GM06990 (cell line): ENCODE results near the gene KCNT1.

Experiments
- DNase-seq: peaks from one replicate; pipeline ENCODE4 v3.0.0-alpha.2; 2011; ENCODE audit not compliant: insufficient read length; ENCODE audit errors: extremely low read depth
- H3K27me3 ChIP-seq: replicated peaks from 2 replicates; pipeline ENCODE4 v1.6.0; 2011; ENCODE audit warnings: low read length; ENCODE audit not compliant: control insufficient read depth, insufficient read depth
- H3K36me3 ChIP-seq: 2 replicates; pipeline ENCODE4 v1.5.1; 2011; ENCODE audit warnings: low read length; ENCODE audit not compliant: control insufficient read depth, insufficient read depth
- H3K4me3 ChIP-seq: replicated peaks from 2 replicates; pipeline ENCODE4 v1.5.1; 2011; ENCODE audit warnings: low read depth, mild to moderate bottlenecking, control low read depth, low read length
- TF ChIP-seq, protein P1 (sequence below): IDR thresholded peaks from 2 replicates; pipeline ENCODE4 v1.5.1; 2011; ENCODE audit warnings: low read length, control low read depth, mild to moderate bottlenecking, inconsistent platforms; ENCODE audit not compliant: insufficient read depth, poor library complexity, severe bottlenecking

Gene KCNT1

DNA sequence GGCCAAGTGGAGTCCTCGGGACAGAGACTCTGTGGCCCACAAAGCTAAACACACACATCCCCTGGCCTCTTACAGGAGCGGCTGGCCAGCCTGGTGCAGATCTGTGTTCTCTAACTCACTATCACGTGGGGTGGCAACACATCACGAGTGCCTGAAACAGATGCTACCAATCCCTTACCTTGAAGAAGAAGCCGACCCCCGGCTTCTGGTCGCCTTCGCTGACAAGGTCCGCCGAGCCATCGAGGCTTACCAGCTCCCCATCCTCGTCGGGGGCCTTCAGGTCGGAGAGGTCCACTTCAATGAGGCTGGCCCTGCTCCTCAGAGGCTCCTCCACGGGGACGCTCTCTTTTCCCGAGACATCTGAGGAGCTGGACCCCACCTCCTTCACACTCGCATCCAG lies 118.7 kb downstream of the KCNT1 start:
- Histone ChIP-seq H3K36me3 (peaks cover 20% of the 10 kb centered on the region), H3K4me3 (no peak overlapping the region), H3K27me3 (no peaks in the 10 kb centered on the region)
- TF ChIP-seq, protein P1, sequence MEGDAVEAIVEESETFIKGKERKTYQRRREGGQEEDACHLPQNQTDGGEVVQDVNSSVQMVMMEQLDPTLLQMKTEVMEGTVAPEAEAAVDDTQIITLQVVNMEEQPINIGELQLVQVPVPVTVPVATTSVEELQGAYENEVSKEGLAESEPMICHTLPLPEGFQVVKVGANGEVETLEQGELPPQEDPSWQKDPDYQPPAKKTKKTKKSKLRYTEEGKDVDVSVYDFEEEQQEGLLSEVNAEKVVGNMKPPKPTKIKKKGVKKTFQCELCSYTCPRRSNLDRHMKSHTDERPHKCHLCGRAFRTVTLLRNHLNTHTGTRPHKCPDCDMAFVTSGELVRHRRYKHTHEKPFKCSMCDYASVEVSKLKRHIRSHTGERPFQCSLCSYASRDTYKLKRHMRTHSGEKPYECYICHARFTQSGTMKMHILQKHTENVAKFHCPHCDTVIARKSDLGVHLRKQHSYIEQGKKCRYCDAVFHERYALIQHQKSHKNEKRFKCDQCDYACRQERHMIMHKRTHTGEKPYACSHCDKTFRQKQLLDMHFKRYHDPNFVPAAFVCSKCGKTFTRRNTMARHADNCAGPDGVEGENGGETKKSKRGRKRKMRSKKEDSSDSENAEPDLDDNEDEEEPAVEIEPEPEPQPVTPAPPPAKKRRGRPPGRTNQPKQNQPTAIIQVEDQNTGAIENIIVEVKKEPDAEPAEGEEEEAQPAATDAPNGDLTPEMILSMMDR, result no peak
- DNase-seq, result no peak

DNA sequence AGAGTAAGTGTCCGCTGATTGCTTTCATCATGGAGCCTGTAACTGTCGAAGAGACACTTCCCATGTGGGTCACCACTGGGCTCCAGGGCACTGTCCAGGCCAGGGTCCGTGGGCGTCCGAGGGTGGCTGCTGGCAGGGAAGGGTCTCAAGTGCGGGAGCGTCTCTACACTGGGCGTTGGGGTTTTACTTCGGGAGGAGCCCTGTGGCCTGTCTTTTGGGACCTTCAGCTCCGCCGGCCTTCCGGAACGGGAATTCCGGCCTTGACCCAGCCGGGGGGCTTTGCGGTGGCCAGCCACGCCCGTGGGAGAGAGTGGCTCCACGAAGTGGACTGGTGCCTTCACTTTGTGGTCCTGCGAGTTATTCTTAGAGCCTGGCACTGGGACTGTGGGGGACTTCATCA lies 119.1 kb downstream of the KCNT1 start:
- no peaks in the 10 kb centered on the region for H3K27me3 ChIP-seq
- DNase-seq, result no peak
- H3K36me3 ChIP-seq, result peaks cover 19% of the 10 kb centered on the region
- TF ChIP-seq, protein P1, result no peak
- H3K4me3 ChIP-seq, result no peak overlapping the region

DNA sequence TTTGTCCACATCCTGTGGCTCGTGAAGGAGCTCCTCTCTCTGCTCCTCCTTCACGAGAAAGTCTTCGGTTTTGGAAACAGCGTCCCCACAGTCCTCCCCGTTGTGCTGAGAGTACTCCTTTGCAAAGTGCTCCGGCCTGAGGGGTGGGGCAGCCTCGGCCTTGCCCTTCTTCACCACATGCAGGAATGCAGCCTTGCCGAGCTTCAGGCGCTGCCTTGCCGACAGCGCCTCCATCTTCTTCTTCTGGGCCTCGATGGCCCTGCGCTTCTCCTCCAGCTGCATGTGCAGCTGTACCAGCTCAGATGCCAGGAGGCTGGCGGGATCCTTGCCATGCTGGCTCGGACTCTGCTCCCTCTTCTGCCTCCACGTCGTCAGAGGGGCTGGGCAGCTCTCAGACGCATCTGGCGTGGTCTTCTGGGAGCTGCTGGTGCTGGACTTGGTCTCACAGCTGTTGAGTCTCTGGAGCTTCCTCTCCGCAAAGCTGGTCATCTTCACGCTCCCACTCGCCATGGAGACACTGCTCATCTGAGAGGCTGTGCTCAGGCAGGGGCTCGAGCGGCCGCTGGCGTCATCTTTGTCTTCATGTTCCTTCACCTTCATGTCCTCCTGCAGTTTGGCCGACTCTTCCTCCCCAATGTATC lies 119.9 kb downstream of the KCNT1 start:
- Histone ChIP-seq H3K36me3 (peaks cover 17% of the 10 kb centered on the region), H3K27me3 (no peaks in the 10 kb centered on the region), H3K4me3 (no peak overlapping the region)
- TF ChIP-seq, protein P1, result no peak
- no peak for DNase-seq

DNA sequence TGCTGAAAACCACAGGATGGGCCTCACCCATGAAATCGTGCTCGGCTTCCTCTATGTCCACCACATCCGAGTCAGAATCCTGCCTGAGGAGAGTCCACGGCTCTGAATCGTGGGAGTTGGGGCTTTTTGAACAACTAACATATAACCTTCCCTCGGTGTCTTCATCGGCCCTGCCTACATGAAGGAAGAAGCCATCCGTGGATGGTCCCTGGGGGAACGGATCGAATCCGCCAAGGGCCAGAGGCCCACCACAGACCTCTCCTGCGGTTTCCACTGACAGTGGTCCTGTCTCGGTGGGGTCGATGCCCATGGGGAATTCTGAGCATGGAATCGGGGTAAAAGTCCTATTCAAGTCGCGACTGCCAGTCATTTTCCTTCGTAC lies 120.4 kb downstream of the KCNT1 start:
- Histone ChIP-seq H3K4me3 (no peak overlapping the region), H3K27me3 (no peaks in the 10 kb centered on the region), H3K36me3 (peaks cover 16% of the 10 kb centered on the region)
- no peak for DNase-seq
- TF ChIP-seq, protein P1, result no peak

DNA sequence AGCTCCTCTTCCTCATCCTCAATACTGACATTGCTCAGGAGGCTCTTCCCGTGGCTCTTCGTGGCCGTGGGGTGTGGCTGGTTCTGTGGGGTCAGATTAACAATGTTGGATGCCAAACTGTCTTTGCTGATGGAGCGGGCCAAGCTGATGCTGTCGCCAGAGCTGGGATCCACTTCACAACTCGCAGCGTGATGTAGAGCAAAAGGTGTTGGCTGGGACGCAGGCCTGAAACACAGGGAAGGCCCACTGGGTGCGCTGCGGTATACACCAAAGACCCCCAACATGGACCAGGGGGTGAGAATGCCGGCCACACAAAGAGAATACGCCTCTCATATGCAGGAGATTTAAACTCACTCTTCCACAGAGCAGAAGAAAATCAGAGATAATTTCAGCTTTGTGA lies 121.1 kb downstream of the KCNT1 start:
- H3K27me3 ChIP-seq, result no peaks in the 10 kb centered on the region
- no peak for DNase-seq
- H3K36me3 ChIP-seq, result peaks cover 15% of the 10 kb centered on the region
- TF ChIP-seq, protein P1, result no peak
- H3K4me3 ChIP-seq, result no peak overlapping the region
